ENCODE measurements around the gene ZSWIM9.

ZSWIM9 gene

GRCh38 chr19:48169939-48170803 lies at the start of gene ZSWIM9, which contains the start of gene LIG1:
TSS of gene ZSWIM9 (plus strand) at chr19:48170680. CDS start at chr19:48171803, 1,123 bp downstream.
TSS of gene LIG1 (minus strand) at chr19:48170344. CDS start at chr19:48165566, 4,778 bp downstream.
- DNase-seq: peak; percentile 96

DNA sequence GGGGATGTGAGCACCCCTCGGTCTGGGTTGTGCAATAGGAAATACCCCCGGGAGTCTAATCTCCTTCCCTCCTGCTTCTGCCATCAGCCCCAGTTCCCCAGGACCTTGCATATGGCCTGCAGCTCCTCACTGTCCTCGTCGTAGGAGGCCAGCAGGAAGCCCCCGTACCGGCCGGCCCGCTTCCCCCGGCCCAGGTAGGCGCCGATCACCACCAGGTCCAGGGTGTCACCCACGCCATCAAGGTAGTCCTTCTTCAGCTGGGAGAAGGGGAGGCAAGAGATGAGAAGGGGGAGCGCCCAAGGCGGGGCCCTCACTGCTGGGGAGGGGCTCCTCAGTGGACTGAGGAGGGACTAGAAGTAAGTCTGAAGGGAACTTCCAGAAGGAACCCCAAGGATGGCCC lies 49.4 kb upstream of the ZSWIM9 start:
- no peak for DNase-seq

DNA sequence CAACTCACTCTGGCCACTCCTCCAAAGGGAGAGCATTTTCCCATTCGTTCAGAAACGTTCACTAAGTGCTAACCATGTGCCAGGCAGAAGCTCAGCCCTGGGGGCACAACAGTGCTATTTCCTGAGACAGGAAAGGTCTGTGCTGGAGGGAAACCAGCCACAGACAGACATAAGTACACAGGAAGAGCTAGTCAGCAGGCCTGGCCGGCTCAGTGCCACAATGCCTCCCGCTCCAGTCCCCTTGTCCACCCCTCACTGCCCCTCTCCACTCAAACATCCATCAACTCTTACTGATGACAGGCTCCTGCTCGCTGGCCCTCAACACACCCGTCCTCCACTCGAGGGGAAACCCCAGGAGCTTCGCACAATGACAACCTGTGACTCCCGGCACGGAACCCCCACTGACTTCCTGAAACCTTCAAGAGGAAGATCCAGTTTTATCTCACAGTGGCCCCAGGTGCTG lies 48.5 kb upstream of the ZSWIM9 start:
- no peak for DNase-seq

DNA sequence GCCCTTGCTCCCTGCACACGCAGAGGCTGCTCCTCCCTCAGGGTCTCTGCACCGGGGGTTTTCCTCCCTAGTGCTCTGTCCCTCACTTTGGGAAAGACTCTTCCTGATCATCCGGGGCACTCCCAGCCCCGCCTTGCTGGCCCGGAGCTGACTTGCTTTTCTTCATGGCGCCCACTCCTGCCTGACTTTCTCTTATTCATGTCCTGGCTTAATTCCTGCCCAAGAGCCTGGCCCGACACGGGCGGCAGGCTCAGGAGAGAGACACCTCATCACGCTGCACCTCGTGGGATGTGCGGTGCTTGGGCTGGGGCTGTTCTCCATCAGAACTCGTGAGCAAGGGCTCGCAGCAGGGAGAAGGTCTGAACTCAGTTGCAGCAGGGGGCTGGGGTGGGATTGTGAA lies 48.1 kb upstream of the ZSWIM9 start:
- DNase-seq: no peak

DNA sequence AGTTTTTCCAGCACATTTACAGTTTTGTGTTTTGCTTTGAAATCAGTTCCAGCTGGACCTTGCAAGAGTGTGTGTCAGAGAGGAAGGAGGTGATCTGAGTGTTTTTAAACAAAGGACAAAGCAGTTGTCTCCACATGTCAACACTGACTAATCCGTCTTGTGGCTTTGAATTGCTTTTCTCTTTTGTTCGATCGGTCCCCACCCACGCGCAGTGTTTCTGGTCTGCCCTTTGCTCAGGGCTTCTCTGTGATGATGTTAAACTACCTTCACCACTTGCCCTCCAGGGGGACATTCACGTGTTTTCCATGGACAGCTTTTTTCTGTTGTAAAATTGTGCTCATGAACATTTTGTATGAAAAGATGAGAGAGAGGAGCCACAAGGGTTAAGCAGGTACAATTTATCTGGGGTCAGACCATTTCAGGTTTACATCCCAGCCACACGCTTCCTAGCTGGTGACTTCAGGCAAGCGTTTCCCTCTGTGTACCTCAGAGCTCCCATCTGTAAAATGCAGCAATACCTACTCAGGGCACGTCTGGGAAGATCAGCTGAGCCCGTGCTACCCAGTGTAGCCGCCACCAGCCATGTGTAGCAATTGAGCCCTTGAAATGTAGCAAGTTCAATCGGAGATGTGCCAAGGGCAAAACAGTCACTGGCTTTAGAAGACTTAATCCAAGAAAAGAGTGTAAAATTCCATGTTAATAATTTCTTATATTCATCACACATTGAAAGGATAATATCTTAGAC lies 46.4 kb upstream of the ZSWIM9 start:
- DNase-seq: no peak

DNA sequence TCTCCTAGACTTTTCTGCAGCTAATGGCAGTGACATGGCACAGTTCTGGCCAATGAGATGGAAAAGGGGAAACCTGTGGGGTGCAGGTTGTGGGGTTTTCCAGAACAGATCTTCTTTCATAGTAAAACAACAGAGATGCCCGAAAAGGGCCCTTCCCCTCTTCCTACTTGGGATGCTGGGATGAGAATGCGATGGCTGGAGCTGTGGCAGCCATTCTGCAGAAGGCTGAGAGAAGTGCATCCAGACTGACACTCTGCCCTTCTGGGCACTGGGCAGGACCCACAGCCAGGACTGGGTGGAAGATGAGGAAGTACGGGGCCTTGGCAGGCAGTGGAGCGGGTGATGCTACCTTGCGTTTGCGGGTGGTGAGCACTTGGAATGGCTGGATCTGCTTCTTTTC lies 42.9 kb upstream of the ZSWIM9 start:
- no peak for DNase-seq

DNA sequence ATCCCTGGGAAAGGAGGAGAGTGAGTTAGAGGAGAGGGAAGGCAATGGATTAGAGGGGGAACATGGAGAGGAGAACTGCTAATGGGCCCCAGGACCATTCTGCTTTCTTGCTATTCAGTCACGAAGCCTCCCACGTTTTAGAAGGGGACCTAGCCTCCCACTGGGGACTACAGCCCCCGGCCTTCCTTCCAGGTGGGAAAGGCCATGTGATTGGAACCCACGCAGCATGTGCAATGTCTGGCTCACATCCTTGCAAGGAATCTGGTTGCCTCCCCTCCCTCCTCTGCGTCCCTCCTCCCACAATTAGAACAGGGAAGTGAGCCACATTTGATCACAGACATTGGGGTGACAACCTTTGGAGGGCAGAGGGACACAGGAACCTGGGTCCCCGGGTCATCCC lies 37.4 kb upstream of the ZSWIM9 start:
- no peak for DNase-seq

DNA sequence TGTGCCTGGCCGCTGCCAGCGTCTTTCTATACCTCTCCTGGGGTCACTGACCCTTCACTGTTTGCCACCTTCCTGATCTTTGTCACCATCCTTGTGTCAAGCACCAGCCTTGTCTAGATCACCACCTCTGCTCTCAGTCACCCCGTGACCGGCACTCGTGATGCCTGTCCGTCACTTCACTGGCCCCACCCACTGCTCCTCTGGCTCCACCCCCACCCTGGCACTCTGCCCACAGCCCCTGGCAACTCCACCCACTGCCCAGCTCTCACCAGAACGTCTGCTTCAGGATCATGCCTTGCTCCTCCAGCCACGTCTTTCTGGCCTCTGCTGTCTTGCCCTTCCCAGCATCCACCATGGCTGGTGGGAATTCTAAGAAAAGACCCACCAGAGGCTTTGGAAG lies 35.1 kb upstream of the ZSWIM9 start:
- no peak for DNase-seq

- no peak for DNase-seq
Measured at GRCh38 chr19:48136547-48136946, 33.9 kb upstream of the ZSWIM9 start.

DNA sequence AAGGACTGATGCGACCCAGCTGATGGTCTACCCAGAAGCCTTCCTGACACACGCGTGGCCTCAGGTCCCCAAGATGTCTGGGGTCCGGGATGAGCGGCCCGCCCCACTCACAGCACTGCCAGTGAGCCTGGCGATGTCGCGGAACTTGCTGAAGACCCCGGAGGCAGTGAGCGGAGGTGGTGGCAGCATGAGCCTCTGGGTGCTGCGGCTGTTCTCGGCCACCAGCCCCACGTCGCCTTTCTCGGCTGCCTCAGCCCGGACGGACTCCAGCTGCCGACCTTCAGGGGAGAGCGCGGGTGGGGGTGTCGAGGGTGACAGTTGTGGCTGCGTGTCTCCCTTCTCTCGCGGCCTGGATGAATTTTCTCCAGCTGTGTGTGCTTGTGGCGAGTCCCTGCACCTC lies 33.1 kb upstream of the ZSWIM9 start:
- no peak for DNase-seq

DNA sequence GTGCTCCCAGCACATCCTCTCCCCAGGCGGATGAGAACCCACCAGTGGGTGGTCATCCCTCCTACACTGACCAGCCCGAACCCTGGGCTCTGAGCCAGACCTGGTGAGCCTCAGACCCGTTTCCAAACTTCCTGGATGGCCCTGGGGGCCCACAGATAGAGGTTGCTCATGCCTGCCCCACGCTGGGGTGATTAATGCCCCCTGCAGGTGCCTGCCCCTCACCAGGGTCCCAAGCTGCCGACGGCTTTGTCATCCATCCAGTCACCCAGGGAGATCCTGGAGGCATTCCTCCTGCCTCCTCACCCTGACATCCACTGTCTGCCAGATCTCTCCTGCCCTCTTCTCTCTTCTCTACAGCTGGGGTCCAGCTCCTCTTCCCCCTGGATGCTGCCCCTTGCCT lies 31.4 kb upstream of the ZSWIM9 start:
- no peak for DNase-seq

DNA sequence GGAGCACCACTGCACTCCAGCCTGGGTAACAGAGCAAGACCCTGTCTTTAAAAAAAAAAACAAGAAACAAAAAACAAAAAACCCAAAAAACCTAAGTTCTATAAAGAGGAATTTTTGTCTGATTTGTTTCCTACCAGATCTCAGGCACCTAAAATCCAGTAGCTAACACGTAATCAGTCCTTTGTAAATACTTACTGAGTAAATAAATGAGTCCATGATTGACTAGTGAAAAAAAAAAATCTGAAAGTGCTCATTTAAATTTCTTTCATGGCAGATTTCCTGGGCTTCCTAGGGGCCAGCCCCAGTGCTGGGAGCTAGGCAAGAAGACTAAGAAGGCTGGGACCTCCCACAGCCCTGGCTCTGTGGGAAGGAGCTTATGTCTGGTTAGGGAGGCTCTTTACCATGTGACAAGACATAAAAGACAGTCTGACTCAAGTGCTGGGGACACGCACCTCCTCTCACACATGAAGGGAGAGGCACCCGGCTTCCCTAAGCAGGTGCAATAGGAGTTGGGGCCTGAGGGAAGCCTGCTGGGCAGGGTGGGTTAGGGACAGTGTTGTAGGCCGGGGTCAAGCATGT lies 22.8 kb upstream of the ZSWIM9 start:
- DNase-seq: no peak

GRCh38 chr19:48148576-48148975 lies 21.9 kb upstream of the ZSWIM9 start:
- no peak for DNase-seq

DNA sequence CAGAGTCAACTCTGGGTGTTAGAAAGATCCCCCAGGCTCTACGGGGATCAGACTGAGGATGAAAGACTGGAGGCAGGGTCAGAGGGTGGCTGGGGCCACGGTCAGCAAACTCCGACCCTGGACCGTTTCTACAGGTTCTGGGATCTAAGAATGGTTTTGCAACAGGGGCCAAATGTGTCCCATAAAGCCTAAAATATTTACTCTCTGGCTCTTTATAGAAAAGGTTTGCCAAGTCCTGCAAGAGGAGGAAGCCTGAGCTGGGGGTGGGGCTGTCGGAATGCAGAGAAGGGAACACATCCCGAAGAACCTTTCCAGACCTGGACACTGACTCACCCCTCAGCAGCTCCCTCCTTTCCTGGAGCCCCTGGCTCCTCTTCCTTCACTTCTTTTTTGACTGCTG lies 21.1 kb upstream of the ZSWIM9 start:
- no peak for DNase-seq

DNA sequence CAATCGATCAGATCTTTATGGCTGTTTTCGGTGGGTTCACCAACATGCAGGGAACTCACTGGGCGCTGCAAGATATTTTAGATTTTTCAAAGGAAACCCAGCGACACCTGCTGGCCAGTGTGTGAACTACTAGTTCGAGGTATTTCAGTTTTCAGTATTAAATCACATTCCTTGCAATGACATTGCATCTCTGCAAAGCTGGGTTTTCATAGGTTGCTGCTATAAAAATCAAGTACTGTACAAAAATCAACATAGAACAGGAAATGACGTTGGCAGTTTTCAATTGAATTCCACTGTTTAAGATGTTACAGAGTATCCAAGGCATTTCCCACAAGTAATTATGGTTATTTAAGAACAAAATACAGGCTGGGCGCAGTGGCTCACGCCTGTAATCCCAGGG lies 17.9 kb upstream of the ZSWIM9 start:
- DNase-seq: peak; percentile 67

DNA sequence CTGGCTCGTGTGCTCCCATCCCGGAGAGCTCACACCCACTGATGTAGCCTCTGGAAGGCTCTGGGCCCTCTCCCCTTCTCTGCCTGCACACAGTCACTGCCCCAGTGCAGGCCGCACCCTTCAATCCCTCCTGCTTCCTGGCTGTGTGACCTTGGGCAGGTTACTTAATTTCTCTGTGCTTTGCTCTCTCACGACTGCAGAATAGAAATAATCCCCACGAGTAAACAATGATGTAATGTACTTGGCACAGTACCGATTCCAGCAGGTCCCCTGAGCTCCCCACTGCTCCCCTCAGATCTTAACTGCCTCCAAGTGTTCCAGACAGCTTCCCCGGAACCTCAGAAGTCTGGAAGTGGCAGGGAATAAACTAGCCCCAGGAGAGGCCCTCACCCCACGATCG lies 16.5 kb upstream of the ZSWIM9 start:
- no peak for DNase-seq

- no peak for DNase-seq
Measured at GRCh38 chr19:48158210-48158790, 12.2 kb upstream of the ZSWIM9 start.

- DNase-seq: no peak
Measured at GRCh38 chr19:48168689-48169088, 1.8 kb upstream of the ZSWIM9 start.

DNA sequence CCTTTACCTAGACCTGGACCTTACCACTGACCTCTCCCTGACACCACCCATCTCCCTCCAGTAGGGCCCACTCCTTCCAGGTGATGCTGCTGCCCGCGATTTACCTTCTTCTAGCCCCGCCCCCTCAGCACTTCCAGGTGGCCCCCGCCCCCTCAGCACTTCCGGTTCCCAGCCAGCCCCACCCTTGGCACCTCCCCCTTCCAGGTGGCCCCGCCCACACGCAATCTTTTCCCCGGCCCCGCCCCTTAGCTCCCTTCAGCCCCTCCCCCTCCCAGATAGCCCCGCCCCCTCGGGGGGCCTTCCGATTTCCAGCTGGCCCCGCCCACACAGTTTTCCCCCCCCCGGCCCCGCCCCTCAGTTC lies 922 bp upstream of the ZSWIM9 start:
- no peak for DNase-seq

DNA sequence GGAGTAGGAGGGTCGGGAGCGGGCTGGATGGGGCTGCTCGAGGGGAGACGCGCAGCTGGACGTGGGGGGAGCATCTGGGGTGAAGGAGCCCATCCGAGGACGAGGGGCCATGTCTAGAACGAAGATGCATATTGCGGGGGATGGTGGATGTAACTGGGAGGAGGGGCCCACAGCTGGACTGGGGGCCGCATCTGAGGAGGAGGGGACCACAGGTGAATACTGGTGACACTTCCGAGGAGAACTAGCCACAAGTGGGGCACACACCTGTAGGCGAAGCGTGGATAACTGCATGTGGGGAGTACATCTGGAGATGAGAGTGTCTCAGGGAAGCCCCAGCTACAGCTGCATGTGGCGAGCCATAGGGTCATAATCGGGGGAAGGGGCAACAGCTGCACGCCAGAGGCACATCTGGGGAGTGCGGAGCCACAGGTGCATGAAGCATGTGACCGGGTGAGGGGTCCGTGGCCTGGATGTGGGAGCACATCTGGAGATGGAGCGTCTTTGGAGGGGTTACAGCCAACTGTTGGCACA lies 402 bp downstream of the ZSWIM9 start:
- peak; percentile 50 for DNase-seq

GRCh38 chr19:48171710-48172109 lies 1.2 kb downstream of the ZSWIM9 start:
- DNase-seq: no peak

DNA sequence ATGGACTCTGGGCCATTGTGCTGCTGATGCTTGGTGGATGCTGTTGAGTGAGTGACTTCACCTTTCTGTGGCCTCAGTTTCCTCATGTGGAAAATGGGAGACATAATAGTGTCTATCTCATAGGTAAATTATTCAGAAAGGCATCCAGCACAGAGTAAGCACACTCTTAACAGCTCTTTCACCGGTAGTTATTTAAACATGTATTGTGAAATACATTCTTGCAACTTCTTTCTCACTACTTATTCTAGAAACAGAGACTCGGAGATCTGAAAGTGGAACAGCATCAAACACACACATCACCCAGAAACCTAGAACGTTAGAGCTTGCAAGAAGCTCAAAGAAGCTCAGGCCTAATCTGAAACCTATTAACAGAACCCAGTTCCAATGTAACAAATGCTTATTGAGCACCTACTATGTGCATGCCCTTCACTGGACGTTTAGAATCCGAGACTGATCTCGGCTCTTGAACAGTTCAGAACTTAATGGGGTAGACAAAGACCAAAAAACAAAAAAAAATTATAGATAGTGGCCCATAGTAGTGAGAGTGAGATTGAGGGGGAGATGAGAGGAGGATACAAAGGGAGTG lies 4.1 kb downstream of the ZSWIM9 start:
- no peak for DNase-seq

- DNase-seq: no peak
Measured at GRCh38 chr19:48175578-48175977, 5.1 kb downstream of the ZSWIM9 start.
